ENCODE results near the gene MAGEB3. TPM values are rescaled to one million over a fixed set of nuclear protein-coding genes. Genes with fewer than 3 reads are reported as not detected.

The MAGEB3 gene
- total RNA-seq, 3 donors from 2014 or later: not detected

DNA sequence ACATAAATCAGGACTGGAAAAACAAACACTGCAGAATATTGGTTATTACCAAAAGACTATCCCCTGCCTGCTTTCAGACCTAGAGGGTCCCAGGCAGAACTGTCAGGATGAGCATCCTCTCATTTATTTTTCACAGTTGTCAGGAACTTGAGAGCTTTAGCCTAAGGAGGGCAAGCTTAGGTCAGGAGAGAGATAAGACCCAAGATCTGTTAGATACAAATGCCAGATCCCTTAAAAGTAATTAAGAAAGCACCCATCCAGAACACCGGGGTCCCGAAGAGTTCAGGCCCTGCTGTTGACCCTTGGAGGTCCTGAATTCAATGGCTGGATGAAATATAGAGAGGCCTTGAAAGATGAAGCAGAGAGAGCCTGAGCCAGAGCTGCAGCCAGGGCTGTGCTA, 5.9 kb upstream of the MAGEB3 start:
- H3K4me1 ChIP-seq: no peaks in the 10 kb centered on the region
- TF ChIP-seq, protein P1, sequence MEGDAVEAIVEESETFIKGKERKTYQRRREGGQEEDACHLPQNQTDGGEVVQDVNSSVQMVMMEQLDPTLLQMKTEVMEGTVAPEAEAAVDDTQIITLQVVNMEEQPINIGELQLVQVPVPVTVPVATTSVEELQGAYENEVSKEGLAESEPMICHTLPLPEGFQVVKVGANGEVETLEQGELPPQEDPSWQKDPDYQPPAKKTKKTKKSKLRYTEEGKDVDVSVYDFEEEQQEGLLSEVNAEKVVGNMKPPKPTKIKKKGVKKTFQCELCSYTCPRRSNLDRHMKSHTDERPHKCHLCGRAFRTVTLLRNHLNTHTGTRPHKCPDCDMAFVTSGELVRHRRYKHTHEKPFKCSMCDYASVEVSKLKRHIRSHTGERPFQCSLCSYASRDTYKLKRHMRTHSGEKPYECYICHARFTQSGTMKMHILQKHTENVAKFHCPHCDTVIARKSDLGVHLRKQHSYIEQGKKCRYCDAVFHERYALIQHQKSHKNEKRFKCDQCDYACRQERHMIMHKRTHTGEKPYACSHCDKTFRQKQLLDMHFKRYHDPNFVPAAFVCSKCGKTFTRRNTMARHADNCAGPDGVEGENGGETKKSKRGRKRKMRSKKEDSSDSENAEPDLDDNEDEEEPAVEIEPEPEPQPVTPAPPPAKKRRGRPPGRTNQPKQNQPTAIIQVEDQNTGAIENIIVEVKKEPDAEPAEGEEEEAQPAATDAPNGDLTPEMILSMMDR (IDR thresholded peaks at IDR 0.05): no peak
- TF ChIP-seq POLR2AphosphoS5 (IDR thresholded peaks at IDR 0.05) (no peak), POLR2A (IDR thresholded peaks at IDR 0.05) (no peak)
- no peak for DNase-seq (ENCODE audit: low spot score in 2 of 2)
- H3K9me3 ChIP-seq: no peaks in the 10 kb centered on the region
- no peak overlapping the region for H3K27ac ChIP-seq
- H3K27me3 ChIP-seq: peaks cover 0 to 9% of the 10 kb centered on the region in 2 donors
- no peak overlapping the region for H3K4me3 ChIP-seq
- intact Hi-C loops (cut with DNase I; ENCODE audit: low total_unique reads): no loop called here
- H3K36me3 ChIP-seq: no peaks in the 10 kb centered on the region

GRCh38 chrX:30228526-30228925, 1.9 kb upstream of the MAGEB3 start:
- DNase-seq (ENCODE audit: low spot score in 2 of 2): no peak
- Histone ChIP-seq H3K27ac (no peak overlapping the region), H3K4me1 (no peaks in the 10 kb centered on the region), H3K4me3 (no peak overlapping the region), H3K27me3 (peaks cover 0 to 4% of the 10 kb centered on the region in 2 donors), H3K36me3 (no peaks in the 10 kb centered on the region), H3K9me3 (no peaks in the 10 kb centered on the region)
- intact Hi-C loops (cut with DNase I; ENCODE audit: low total_unique reads): loop anchor here (5.0 kb wide), 1 partner anchor 91 kb away; no protein-coding TSS in a partner anchor
- no peak for TF ChIP-seq POLR2A (IDR thresholded peaks at IDR 0.05)
- TF ChIP-seq, protein P1 (IDR thresholded peaks at IDR 0.05): no peak
- TF ChIP-seq POLR2AphosphoS5 (IDR thresholded peaks at IDR 0.05): no peak

DNA sequence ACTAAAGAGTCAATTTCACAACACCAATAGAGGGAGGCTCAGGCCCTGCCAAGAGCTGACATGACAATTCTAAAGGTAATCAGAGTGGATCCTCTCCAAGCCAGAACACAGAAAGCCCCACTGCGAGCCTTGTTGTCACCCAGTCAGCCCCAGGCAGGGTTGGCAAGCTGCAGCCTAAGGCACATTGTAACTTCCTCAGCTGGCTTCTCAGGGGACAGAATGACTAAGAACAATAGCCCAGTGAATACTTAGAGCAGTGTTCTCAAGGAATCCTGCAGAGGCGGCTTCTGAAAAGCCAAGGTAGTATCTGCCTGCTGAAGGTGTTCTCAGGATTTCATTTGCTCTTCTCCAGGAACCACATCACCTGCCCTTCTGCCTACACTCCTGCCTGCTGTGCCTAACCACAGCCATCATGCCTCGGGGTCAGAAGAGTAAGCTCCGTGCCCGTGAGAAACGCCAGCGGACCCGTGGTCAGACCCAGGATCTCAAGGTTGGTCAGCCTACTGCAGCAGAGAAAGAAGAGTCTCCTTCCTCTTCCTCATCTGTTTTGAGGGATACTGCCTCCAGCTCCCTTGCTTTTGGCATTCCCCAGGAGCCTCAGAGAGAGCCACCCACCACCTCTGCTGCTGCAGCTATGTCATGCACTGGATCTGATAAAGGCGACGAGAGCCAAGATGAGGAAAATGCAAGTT, 11.4 kb downstream of the MAGEB3 start, which contains the start of gene MAGEB4:
Gene MAGEB4, plus strand, starts transcription at position 277 of the 692 bp plus-strand sequence. Its CDS starts 136 bp downstream, at position 413.
- peaks cover 0 to 14% of the 10 kb centered on the region in 2 donors for H3K27me3 ChIP-seq
- no peak for DNase-seq (ENCODE audit: low spot score in 2 of 2)
- no peak within 1 kb of the TSS for H3K27ac ChIP-seq
- H3K4me3 ChIP-seq: no peak within 1 kb of the TSS
- no peaks in the 10 kb centered on the region for H3K9me3 ChIP-seq
- TF ChIP-seq, protein P1 (IDR thresholded peaks at IDR 0.05): no peak
- TF ChIP-seq POLR2A (IDR thresholded peaks at IDR 0.05) (no peak), POLR2AphosphoS5 (IDR thresholded peaks at IDR 0.05) (no peak)
- no peaks in the 10 kb centered on the region for H3K36me3 ChIP-seq
- H3K4me1 ChIP-seq: no peaks in the 10 kb centered on the region
- intact Hi-C loops (cut with DNase I; ENCODE audit: low total_unique reads): no loop called here

GRCh38 chrX:30246769-30247489, 16.5 kb downstream of the MAGEB3 start, which contains the start of gene MAGEB1:
Gene MAGEB1, plus strand, starts transcription at chrX:30247146. Its CDS starts 3,348 bp downstream, at chrX:30250494.
- H3K4me1 ChIP-seq: no peaks in the 10 kb centered on the region
- no peak within 1 kb of the TSS for H3K4me3 ChIP-seq
- DNase-seq (ENCODE audit: low spot score in 2 of 2): no peak
- no peaks in the 10 kb centered on the region for H3K36me3 ChIP-seq
- H3K27me3 ChIP-seq: peaks cover 0 to 4% of the 10 kb centered on the region in 2 donors
- TF ChIP-seq POLR2AphosphoS5 (IDR thresholded peaks at IDR 0.05): no peak
- H3K27ac ChIP-seq: no peak within 1 kb of the TSS
- no peaks in the 10 kb centered on the region for H3K9me3 ChIP-seq
- intact Hi-C loops (cut with DNase I; ENCODE audit: low total_unique reads): no loop called here

DNA sequence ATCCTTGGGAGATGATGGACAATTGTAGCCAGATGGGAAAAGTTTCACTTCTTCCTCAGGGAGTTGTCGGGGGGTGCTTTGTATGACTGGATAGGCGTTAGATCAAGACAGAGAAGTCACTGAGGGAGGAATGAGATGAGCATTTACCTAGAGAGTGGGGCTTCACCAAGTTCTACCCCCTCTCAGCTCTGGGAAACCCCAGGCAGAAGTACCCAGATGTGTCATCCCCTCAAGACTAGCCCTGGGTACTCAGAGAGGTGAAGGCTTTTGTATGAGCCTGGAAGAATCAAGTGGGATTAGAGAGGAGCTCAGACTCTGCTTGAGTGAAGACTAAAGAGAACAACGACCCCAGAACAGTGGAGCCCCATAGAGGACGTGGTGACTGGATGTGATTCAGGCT, 18.4 kb downstream of the MAGEB3 start:
- TF ChIP-seq, protein P1 (IDR thresholded peaks at IDR 0.05): no peak
- no peak for TF ChIP-seq POLR2AphosphoS5 (IDR thresholded peaks at IDR 0.05)
- no peak for TF ChIP-seq POLR2A (IDR thresholded peaks at IDR 0.05)
- no peak overlapping the region for H3K27ac ChIP-seq
- H3K36me3 ChIP-seq: no peaks in the 10 kb centered on the region
- no peaks in the 10 kb centered on the region for H3K9me3 ChIP-seq
- no peaks in the 10 kb centered on the region for H3K27me3 ChIP-seq
- intact Hi-C loops (cut with DNase I; ENCODE audit: low total_unique reads): no loop called here
- no peak overlapping the region for H3K4me3 ChIP-seq
- DNase-seq (ENCODE audit: low spot score in 2 of 2): no peak
- no peaks in the 10 kb centered on the region for H3K4me1 ChIP-seq

All from breast epithelium (tissue), 4 donors.